K562 (cell line): ENCODE results near the gene ADARB2. TPM values are rescaled to one million over a fixed set of nuclear protein-coding genes. Genes with fewer than 3 reads are reported as not detected.

ENCODE experiments used
- ATAC-seq: fragments of 200-7000 bp; cut with Tn5 transposase; 3 replicates; pipeline ENCODE4 v1.9.1; 2020; ENCODE audit warnings: moderate library complexity
- BruUV-seq: library from RNA; stranded (reverse); fragments of 400-500 nt; replicated peaks from 2 replicates; lab custom pipeline; 2021; lab: Mats Ljungman, UMichigan
- CTCF ChIA-PET: fragments of 300-600 bp; formaldehyde crosslinking; extraction: SDS; loops from one replicate; lab custom pipeline; 2021; ENCODE audit warnings: low intra/inter-chr PET ratio; lab: Yijun Ruan, JAX
- POLR2A ChIA-PET: fragments of 300-600, 350-650 bp; sonication (Branson Sonifier 250); formaldehyde crosslinking; extraction: SDS; loops from one replicate; lab custom pipeline; 2021; ENCODE audit warnings: antibody characterized with exemption, inconsistent platforms; lab: Yijun Ruan, JAX
- DNase-seq, 4 experiments: peaks; one replicate each; pipeline versions ENCODE4 v3.0.0 to v3.0.0-alpha.2; 2011 to 2018; ENCODE audit warnings: low spot score in 3 of 4, mixed read lengths in 3 of 4; ENCODE audit errors: extremely low read depth in 1 of 4
- FAIRE-seq: peaks from 2 replicates; lab custom pipeline; 2011; peaks lifted over from hg19 to GRCh38; lab: Jason Lieb, UNC
- H2AFZ ChIP-seq: 2 replicates; pipeline ENCODE4 v1.6.0; 2011; ENCODE audit warnings: low read depth, low read length, control low read depth, inconsistent platforms
- H3K27ac ChIP-seq: fragments of 200-600 bp; 3 replicates; pipeline ENCODE4 v1.8.0; 2011; ENCODE audit warnings: low read depth, mild to moderate bottlenecking, control low read depth, inconsistent platforms, low read length, moderate library complexity, mixed read lengths; ENCODE audit errors: extremely low read depth
- H3K27me3 ChIP-seq, 2 experiments: fragments of 300-600 bp in 1 of 2; 2 replicates in 1 of 2; 3 replicates in 1 of 2; pipeline versions ENCODE4 v1.6.0 to v1.8.0; 2011; ENCODE audit warnings: inconsistent platforms in 2 of 2, low read length in 2 of 2, mild to moderate bottlenecking in 1 of 2, mixed read lengths in 1 of 2, moderate library complexity in 1 of 2; ENCODE audit not compliant: control insufficient read depth in 2 of 2, insufficient read depth in 2 of 2
- H3K36me3 ChIP-seq: fragments of 300-600 bp; 3 replicates; pipeline ENCODE4 v1.8.0; 2011; ENCODE audit warnings: mild to moderate bottlenecking, low read length, inconsistent platforms; ENCODE audit not compliant: control insufficient read depth, insufficient read depth
- H3K4me1 ChIP-seq, 2 experiments: fragments of 200-600 bp in 1 of 2; replicated peaks in 1 of 2; 2 replicates in 1 of 2; 3 replicates in 1 of 2; pipeline versions ENCODE4 v1.5.1 to v1.8.0; 2011; ENCODE audit warnings: inconsistent platforms in 2 of 2, low read length in 2 of 2, mild to moderate bottlenecking in 1 of 2, mixed read lengths in 1 of 2, moderate library complexity in 1 of 2; ENCODE audit not compliant: control insufficient read depth in 2 of 2, insufficient read depth in 2 of 2
- H3K4me2 ChIP-seq: 2 replicates; pipeline ENCODE4 v1.6.1; 2011; ENCODE audit warnings: low read length, control low read depth, inconsistent platforms, mixed read lengths; ENCODE audit not compliant: insufficient read depth
- H3K4me3 ChIP-seq: fragments of 200-600 bp; sonication (generic), shearing (Covaris generic); 2 replicates; pipeline ENCODE4 v1.5.1; 2016; ENCODE audit warnings: control low read depth, inconsistent platforms
- H3K79me2 ChIP-seq: fragments of 200-600 bp; 3 replicates; pipeline ENCODE4 v1.8.0; 2011; ENCODE audit warnings: low read length, inconsistent platforms; ENCODE audit not compliant: control insufficient read depth, insufficient read depth
- H3K9ac ChIP-seq, 2 experiments: 2 replicates each; pipeline versions ENCODE4 v1.6.0 to v1.6.1; 2011; ENCODE audit warnings: low read depth in 2 of 2, low read length in 2 of 2, control low read depth in 1 of 2, inconsistent platforms in 1 of 2, mild to moderate bottlenecking in 1 of 2, mixed read lengths in 1 of 2; ENCODE audit not compliant: insufficient read depth in 1 of 2
- H3K9me1 ChIP-seq: one replicate; pipeline ENCODE4 v1.6.0; 2011; ENCODE audit warnings: inconsistent platforms, mild to moderate bottlenecking, low read length, moderate library complexity; ENCODE audit not compliant: control insufficient read depth, insufficient read depth
- H3K9me3 ChIP-seq: replicated peaks from 2 replicates; pipeline ENCODE4 v1.5.1; 2011; ENCODE audit warnings: low read depth, low read length, inconsistent platforms; ENCODE audit not compliant: control insufficient read depth, insufficient read depth
- H4K20me1 ChIP-seq: replicated peaks from 2 replicates; pipeline ENCODE4 v1.6.1; 2011; ENCODE audit warnings: low read length, inconsistent platforms, mixed read lengths; ENCODE audit not compliant: control insufficient read depth, insufficient read depth
- HBP1 ChIP-seq: fragments of 450-650 bp; formaldehyde crosslinking; IDR thresholded peaks from 2 replicates; pipeline ENCODE4 v1.4.0; 2022; ENCODE audit warnings: missing genetic modification characterization
- KAT8 ChIP-seq: fragments of 450-650 bp; IDR thresholded peaks from 2 replicates; pipeline ENCODE4 v1.6.1; 2016; ENCODE audit warnings: low read depth, mild to moderate bottlenecking
- PURB ChIP-seq: sonication (generic); formaldehyde crosslinking; IDR thresholded peaks from 2 replicates; pipeline ENCODE4 v1.9.0; 2021; ENCODE audit warnings: low read depth, mild to moderate bottlenecking, missing genetic modification reagents
- RNF2 ChIP-seq: sonication (generic); IDR thresholded peaks from 2 replicates; pipeline ENCODE4 v1.6.1; 2016
- ZNF274 ChIP-seq: IDR thresholded peaks from 2 replicates; pipeline ENCODE4 v1.6.1; 2011; ENCODE audit warnings: low read depth, mild to moderate bottlenecking, low read length, moderate library complexity, borderline replicate concordance
- ZNF764 ChIP-seq: fragments of 250-450 bp; sonication (Bioruptor Pico); IDR thresholded peaks from 2 replicates; pipeline ENCODE4 v1.4.0; 2020; ENCODE audit warnings: low read depth, mild to moderate bottlenecking, moderate library complexity
- WGBS: fragments of 100-300 bp; shearing (Covaris generic); methylation state at CpG from one replicate; pipeline ENCODE4 v1.1.6; 2016; ENCODE audit warnings: low coverage, mixed read lengths; ENCODE audit not compliant: insufficient coverage; ENCODE audit errors: missing lambda C conversion rate; 5-methylcytosine and 5-hydroxymethylcytosine counted together
- in situ Hi-C: fragments of 300-500 bp; cut with MboI; formaldehyde crosslinking; loops from 4 replicates; pipeline ENCODE4 v1.15.0; 2018; ENCODE audit warnings: inconsistent platforms, mixed read lengths
- intact Hi-C: fragments of 100-400 bp; cut with micrococcal nuclease; formaldehyde crosslinking; loops from 2 replicates; pipeline ENCODE4 v1.14.2; 2022
- polyA plus RNA-seq, 8 experiments: library from polyadenylated mRNA; depleted of rRNA in 4 of 8; stranded (reverse) in 5 of 8; unstranded in 3 of 8; fragments of >200 nt; fragmentation: Nextera tagmentation in 2 of 8; fragmentation: Illumina TruSeq in 1 of 8; extraction: Ambion mirVana in 2 of 8; extraction: Trizol in 1 of 8; gene quantifications; 2 replicates each; pipeline versions ENCODE4 v1.2.1 to v1.2.3, GENCODE V29; 2011 to 2014; ENCODE audit warnings: inconsistent platforms in 1 of 8, missing spikeins in 1 of 8
- total RNA-seq, 7 experiments: library from RNA; depleted of rRNA in 6 of 7; stranded (reverse); fragments of >200 nt in 6 of 7; fragmentation: Illumina TruSeq in 2 of 7; extraction: Trizol in 2 of 7; gene quantifications; 2 replicates each; pipeline versions ENCODE4 v1.2.1 to v1.2.3, GENCODE V29; 2011 to 2021; ENCODE audit warnings: low replicate concordance in 1 of 7

ADARB2 gene
- total and polyA plus RNA-seq, 9 of the 15 experiments (the other 6 are each of a cell fraction or from before 2014, with no cell fraction given), result not detected

GRCh38 chr10:1632141-1632540 lies 105.2 kb downstream of the ADARB2 start (continued):
- TF ChIP-seq HBP1 (CRISPR knock-in tag) (no peak), ZNF274 (no peak), RNF2 (no peak), ZNF764 (CRISPR knock-in tag) (no peak), PURB (CRISPR knock-in tag) (no peak)
- TF ChIP-seq, all 486 proteins: peak for 0

GRCh38 chr10:1631282-1631681 lies 106.0 kb downstream of the ADARB2 start:
- Histone ChIP-seq H3K4me3 (no peak overlapping the region), H3K36me3 (no peaks in the 10 kb centered on the region), H4K20me1 (no peaks in the 10 kb centered on the region; the same call in 1 of the 2 replicates), H3K9me1 (no peaks in the 10 kb centered on the region), H3K9me3 (no peaks in the 10 kb centered on the region), H2AFZ (no peak overlapping the region), H3K27ac (no peak overlapping the region), H3K4me2 (no peak overlapping the region), H3K4me1 (no peaks in the 10 kb centered on the region), H3K79me2 (no peaks in the 10 kb centered on the region), H3K27me3 (peaks cover 9 to 39% of the 10 kb centered on the region in 2 experiments), H3K9ac (no peak overlapping the region)
- no peak for FAIRE-seq
- in situ Hi-C loops (no loop called here), intact Hi-C loops (no loop called here)
- WGBS, result under 1% methylated on average over 13 of the region's 13 CpGs
- ChIA-PET CTCF (no interaction called here), POLR2A (no interaction called here)
- TF ChIP-seq KAT8, result no peak
- no peak for DNase-seq
- ATAC-seq, result no peak
- BruUV-seq, result no TSS peak
